HL-60 (cell line): ENCODE measurements around the gene RAI1.
A peak's percentile ranks its signal among the peaks of the same experiment; 100 is the strongest.

Source experiments
- POLR2AphosphoS5 ChIP-seq: IDR thresholded peaks from 2 replicates; pipeline ENCODE4 v1.6.1; 2012; ENCODE audit warnings: low read depth
- SPI1 ChIP-seq: IDR thresholded peaks from 2 replicates; pipeline ENCODE4 v1.6.1; 2012; ENCODE audit warnings: low read depth, mild to moderate bottlenecking, borderline replicate concordance
- TF ChIP-seq, protein P1 (sequence below): IDR thresholded peaks from one replicate; pipeline ENCODE4 v1.5.1; 2011; ENCODE audit warnings: low read length, control low read depth, inconsistent platforms; ENCODE audit not compliant: insufficient read depth

GRCh38 chr17:17859909-17860765 is 178.9 kb downstream of the RAI1 start:
- no peak for TF ChIP-seq POLR2AphosphoS5
- TF ChIP-seq, protein P1, sequence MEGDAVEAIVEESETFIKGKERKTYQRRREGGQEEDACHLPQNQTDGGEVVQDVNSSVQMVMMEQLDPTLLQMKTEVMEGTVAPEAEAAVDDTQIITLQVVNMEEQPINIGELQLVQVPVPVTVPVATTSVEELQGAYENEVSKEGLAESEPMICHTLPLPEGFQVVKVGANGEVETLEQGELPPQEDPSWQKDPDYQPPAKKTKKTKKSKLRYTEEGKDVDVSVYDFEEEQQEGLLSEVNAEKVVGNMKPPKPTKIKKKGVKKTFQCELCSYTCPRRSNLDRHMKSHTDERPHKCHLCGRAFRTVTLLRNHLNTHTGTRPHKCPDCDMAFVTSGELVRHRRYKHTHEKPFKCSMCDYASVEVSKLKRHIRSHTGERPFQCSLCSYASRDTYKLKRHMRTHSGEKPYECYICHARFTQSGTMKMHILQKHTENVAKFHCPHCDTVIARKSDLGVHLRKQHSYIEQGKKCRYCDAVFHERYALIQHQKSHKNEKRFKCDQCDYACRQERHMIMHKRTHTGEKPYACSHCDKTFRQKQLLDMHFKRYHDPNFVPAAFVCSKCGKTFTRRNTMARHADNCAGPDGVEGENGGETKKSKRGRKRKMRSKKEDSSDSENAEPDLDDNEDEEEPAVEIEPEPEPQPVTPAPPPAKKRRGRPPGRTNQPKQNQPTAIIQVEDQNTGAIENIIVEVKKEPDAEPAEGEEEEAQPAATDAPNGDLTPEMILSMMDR = peak; percentile 70
- no peak for TF ChIP-seq SPI1
